ENCODE data around the gene KRTAP2-1.
"Not testable (repeated sequence)": the region's sequence is repeated elsewhere in the genome, so short reads cannot be mapped to it uniquely, and the experiment has no call there.

Gene KRTAP2-1

GRCh38 chr17:41065016-41065689, 18.0 kb upstream of the KRTAP2-1 start:
- H3K36me3 ChIP-seq (replicated peaks); H3K27me3 ChIP-seq (ENCODE audit: low read depth); H3K4me1 ChIP-seq; H3K9me3 ChIP-seq; H3K4me3 ChIP-seq; DNase-seq (ENCODE audit: low spot score in 2 of 2); in situ Hi-C loops (cut with MboI; ENCODE audit: low sequenced_read_pairs): not testable (repeated sequence)

GRCh38 chr17:41064301-41064700, 17.2 kb upstream of the KRTAP2-1 start:
- H3K9me3 ChIP-seq = no peaks in the 10 kb centered on the region
- H3K27me3 ChIP-seq (ENCODE audit: low read depth) = no peaks in the 10 kb centered on the region
- H3K36me3 ChIP-seq (replicated peaks) = no peaks in the 10 kb centered on the region
- no peak for DNase-seq (ENCODE audit: low spot score in 2 of 2)
- no peak overlapping the region for H3K4me3 ChIP-seq
- in situ Hi-C loops (cut with MboI; ENCODE audit: low sequenced_read_pairs) = no loop called here
- H3K4me1 ChIP-seq = no peaks in the 10 kb centered on the region

DNA sequence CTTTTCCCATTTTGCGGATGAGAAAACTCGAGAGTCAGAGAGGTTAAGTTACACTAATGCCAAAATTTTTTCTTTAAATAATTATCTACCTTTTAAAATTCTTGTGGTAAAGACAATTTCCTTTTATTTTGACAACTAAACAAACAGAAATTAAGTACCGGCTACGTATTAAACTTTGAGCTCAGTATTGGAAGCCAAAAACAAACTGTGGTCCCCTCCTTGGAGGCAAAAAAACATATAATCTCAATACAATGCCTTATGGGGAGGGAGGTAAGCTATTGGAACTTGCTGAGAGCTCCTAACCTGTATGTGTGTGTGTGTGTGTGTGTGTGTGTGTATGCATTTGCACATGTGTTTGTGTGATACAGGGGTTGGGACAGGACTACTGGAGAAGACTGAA, 16.3 kb upstream of the KRTAP2-1 start:
- no peaks in the 10 kb centered on the region for H3K36me3 ChIP-seq (replicated peaks)
- H3K27me3 ChIP-seq (ENCODE audit: low read depth) = no peaks in the 10 kb centered on the region
- H3K9me3 ChIP-seq = no peaks in the 10 kb centered on the region
- H3K4me3 ChIP-seq = no peak overlapping the region
- in situ Hi-C loops (cut with MboI; ENCODE audit: low sequenced_read_pairs) = no loop called here
- no peak for DNase-seq (ENCODE audit: low spot score in 2 of 2)
- no peaks in the 10 kb centered on the region for H3K4me1 ChIP-seq

GRCh38 chr17:41061964-41062363, 14.8 kb upstream of the KRTAP2-1 start:
- 0 out of 2 replicates have a peak, but pooled peaks cover 3% of the 10 kb centered on the region for H3K27me3 ChIP-seq (ENCODE audit: low read depth)
- no peaks in the 10 kb centered on the region for H3K4me1 ChIP-seq
- H3K36me3 ChIP-seq (replicated peaks) = no peaks in the 10 kb centered on the region
- in situ Hi-C loops (cut with MboI; ENCODE audit: low sequenced_read_pairs) = no loop called here
- H3K9me3 ChIP-seq = no peaks in the 10 kb centered on the region
- H3K4me3 ChIP-seq = no peak overlapping the region
- no peak for DNase-seq (ENCODE audit: low spot score in 2 of 2)

DNA sequence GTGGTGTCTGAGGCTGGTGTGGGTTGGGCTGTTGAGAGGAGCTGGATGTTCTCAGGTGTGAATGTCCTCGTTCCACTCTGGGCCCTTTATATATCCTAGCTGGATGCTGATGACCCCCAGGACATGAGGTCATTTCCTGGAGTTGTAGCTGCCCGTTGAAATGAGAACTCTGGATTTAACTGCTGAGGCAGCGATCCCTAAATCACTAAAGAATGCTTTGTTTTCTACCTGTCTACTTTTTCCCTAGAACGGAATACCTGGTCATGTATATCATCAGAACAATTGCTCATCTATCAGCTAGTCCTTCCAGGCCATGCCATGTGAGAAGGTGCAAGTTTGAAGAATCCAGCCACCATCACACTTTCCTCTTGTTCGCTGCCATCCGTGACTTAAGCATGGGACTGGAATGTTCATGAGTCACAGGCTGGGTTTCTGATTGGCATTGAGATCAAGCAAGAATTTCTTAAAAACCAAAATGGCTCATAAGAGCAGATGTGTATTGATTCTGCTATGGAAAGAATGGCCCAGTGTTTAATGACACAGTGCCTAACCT, 13.0 kb upstream of the KRTAP2-1 start, which contains the start of gene KRTAP2-3:
Gene KRTAP2-3 (minus strand): TSS at position 63 of the 553 bp plus-strand sequence. CDS start 64 bp downstream, outside the sequence.
- Histone ChIP-seq H3K4me1 (no peaks in the 10 kb centered on the region), H3K36me3 (replicated peaks) (no peaks in the 10 kb centered on the region), H3K9me3 (no peaks in the 10 kb centered on the region), H3K27me3 (ENCODE audit: low read depth) (0 out of 2 replicates have a peak, but pooled peaks cover 3% of the 10 kb centered on the region), H3K4me3 (no peak within 1 kb of the TSS)
- DNase-seq (ENCODE audit: low spot score in 2 of 2) = no peak
- in situ Hi-C loops (cut with MboI; ENCODE audit: low sequenced_read_pairs) = no loop called here

- H3K4me3 ChIP-seq; in situ Hi-C loops (cut with MboI; ENCODE audit: low sequenced_read_pairs); DNase-seq (ENCODE audit: low spot score in 2 of 2): not testable (repeated sequence)
Measured at GRCh38 chr17:41059276-41060051, 12.3 kb upstream of the KRTAP2-1 start.

GRCh38 chr17:41058741-41059140, 11.6 kb upstream of the KRTAP2-1 start:
- no peak overlapping the region for H3K4me3 ChIP-seq
- no peaks in the 10 kb centered on the region for H3K36me3 ChIP-seq (replicated peaks)
- in situ Hi-C loops (cut with MboI; ENCODE audit: low sequenced_read_pairs) = no loop called here
- H3K4me1 ChIP-seq = no peaks in the 10 kb centered on the region
- no peak for DNase-seq (ENCODE audit: low spot score in 2 of 2)
- H3K27me3 ChIP-seq (ENCODE audit: low read depth) = 0 out of 2 replicates have a peak, but pooled peaks cover 3% of the 10 kb centered on the region
- H3K9me3 ChIP-seq = no peaks in the 10 kb centered on the region

More at GRCh38 chr17:41059276-41060051, 12.3 kb upstream of the KRTAP2-1 start:
- not testable (repeated sequence) for H3K36me3 ChIP-seq (replicated peaks); H3K27me3 ChIP-seq (ENCODE audit: low read depth); H3K4me1 ChIP-seq; H3K9me3 ChIP-seq

DNA sequence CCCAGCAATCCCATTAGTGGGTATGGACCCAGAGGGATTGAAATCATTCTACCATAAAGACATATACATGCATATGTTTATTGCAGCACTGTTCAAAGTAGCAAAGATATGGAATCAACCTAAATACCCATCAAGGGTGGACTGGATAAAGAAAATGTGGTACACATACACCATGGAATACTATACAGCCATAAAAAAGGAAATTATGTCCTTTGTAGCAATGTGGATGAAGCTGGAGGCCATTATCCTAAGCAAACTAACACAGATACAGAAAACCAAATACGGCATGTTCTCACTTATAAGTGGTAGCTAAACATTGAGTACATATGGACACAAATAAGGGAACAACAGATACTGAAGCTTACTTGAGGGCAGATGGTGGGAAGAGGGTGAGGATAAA, 10.4 kb upstream of the KRTAP2-1 start:
- in situ Hi-C loops (cut with MboI; ENCODE audit: low sequenced_read_pairs) = no loop called here
- Histone ChIP-seq H3K4me3 (no peak overlapping the region), H3K36me3 (replicated peaks) (no peaks in the 10 kb centered on the region), H3K27me3 (ENCODE audit: low read depth) (0 out of 2 replicates have a peak, but pooled peaks cover 3% of the 10 kb centered on the region), H3K4me1 (no peaks in the 10 kb centered on the region), H3K9me3 (no peaks in the 10 kb centered on the region)
- no peak for DNase-seq (ENCODE audit: low spot score in 2 of 2)

DNA sequence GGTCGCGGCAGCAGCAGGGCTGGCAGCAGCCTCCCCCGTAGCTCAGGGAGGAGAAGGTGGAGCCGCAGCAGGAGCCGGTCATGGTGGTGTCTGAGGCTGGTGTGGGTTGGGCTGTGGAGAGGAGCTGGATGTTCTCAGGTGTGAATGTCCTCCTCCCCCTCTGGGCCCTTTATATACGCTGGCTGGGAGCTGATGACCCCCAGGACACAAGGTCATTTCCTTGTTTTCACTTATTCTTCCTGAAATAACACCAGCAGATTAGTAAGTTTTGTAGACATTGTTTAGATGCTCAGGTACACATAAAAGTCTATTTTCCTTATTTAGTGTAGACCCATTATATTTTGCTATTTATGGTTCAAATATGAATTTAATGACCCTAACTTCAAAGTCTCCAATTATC, 8.0 kb upstream of the KRTAP2-1 start, which contains the start of gene KRTAP2-2:
Gene KRTAP2-2 (minus strand): TSS at position 101 of the 400 bp plus-strand sequence. CDS start 19 bp downstream, at position 82.
- H3K27me3 ChIP-seq (ENCODE audit: low read depth); in situ Hi-C loops (cut with MboI; ENCODE audit: low sequenced_read_pairs); DNase-seq (ENCODE audit: low spot score in 2 of 2); H3K4me3 ChIP-seq; H3K36me3 ChIP-seq (replicated peaks); H3K9me3 ChIP-seq; H3K4me1 ChIP-seq: not testable (repeated sequence)

GRCh38 chr17:41054556-41054955, 7.4 kb upstream of the KRTAP2-1 start:
- in situ Hi-C loops (cut with MboI; ENCODE audit: low sequenced_read_pairs); DNase-seq (ENCODE audit: low spot score in 2 of 2): not testable (repeated sequence)

DNA sequence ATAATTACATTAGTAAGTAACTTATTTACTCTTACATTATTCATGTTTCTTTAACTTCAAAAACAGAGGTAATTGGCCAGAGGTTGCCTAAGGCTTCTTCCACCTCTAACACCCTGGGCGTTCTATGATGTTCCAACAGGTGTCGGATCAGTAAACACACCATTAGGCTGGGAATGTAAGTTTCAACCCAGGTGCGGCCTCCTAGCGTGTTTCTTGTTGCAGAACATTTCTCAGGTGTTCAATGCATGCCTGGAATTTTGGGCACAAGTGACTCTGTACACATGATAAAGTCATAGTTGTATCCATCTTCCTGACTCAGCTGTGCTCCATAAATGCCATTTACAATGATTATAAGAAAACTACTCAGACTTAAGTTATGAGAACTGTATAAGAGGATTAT, 6.9 kb upstream of the KRTAP2-1 start:
- H3K4me1 ChIP-seq = peaks cover 3% of the 10 kb centered on the region; the same call in 1 of the 2 replicates
- in situ Hi-C loops (cut with MboI; ENCODE audit: low sequenced_read_pairs) = no loop called here

More at GRCh38 chr17:41054556-41054955, 7.4 kb upstream of the KRTAP2-1 start:
- not testable (repeated sequence) for H3K4me3 ChIP-seq; H3K4me1 ChIP-seq; H3K27me3 ChIP-seq (ENCODE audit: low read depth); H3K36me3 ChIP-seq (replicated peaks); H3K9me3 ChIP-seq

GRCh38 chr17:41052566-41052965, 5.5 kb upstream of the KRTAP2-1 start:
- Histone ChIP-seq H3K27me3 (ENCODE audit: low read depth) (0 out of 2 replicates have a peak, but pooled peaks cover 2% of the 10 kb centered on the region), H3K4me1 (peaks cover 11% of the 10 kb centered on the region; the same call in 1 of the 2 replicates), H3K9me3 (no peaks in the 10 kb centered on the region), H3K4me3 (no peak overlapping the region), H3K36me3 (replicated peaks) (no peaks in the 10 kb centered on the region)
- in situ Hi-C loops (cut with MboI; ENCODE audit: low sequenced_read_pairs) = no loop called here
- DNase-seq (ENCODE audit: low spot score in 2 of 2) = no peak

More for the DNA sequence above, 6.9 kb upstream of the KRTAP2-1 start:
- Histone ChIP-seq H3K4me3 (no peak overlapping the region), H3K27me3 (ENCODE audit: low read depth) (0 out of 2 replicates have a peak, but pooled peaks cover 3% of the 10 kb centered on the region), H3K9me3 (no peaks in the 10 kb centered on the region), H3K36me3 (replicated peaks) (no peaks in the 10 kb centered on the region)
- DNase-seq (ENCODE audit: low spot score in 2 of 2) = no peak

DNA sequence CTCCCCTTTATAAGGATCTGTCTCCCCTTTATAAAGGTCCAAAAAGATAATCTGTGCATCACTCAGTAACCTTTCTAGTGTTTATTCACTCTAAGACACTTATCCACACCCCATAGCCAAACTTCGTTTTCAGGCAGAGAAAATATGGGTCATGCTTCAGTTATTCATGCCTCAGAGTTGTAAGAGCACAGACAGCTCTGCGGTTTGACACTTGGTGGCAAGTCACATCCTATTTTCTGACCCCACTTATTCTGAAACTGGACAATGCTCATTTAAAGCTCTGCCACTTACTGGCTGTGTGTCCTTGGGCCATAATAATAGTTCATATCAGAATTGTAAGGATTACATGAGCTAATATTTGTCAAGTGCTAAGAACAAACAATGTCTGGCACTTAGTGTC, 2.0 kb upstream of the KRTAP2-1 start:
- Histone ChIP-seq H3K9me3 (no peaks in the 10 kb centered on the region; the same call in 1 of the 2 replicates), H3K4me1 (peaks cover 11% of the 10 kb centered on the region; the same call in 1 of the 2 replicates), H3K36me3 (replicated peaks) (no peaks in the 10 kb centered on the region), H3K4me3 (no peak overlapping the region), H3K27me3 (ENCODE audit: low read depth) (no peaks in the 10 kb centered on the region)
- in situ Hi-C loops (cut with MboI; ENCODE audit: low sequenced_read_pairs) = no loop called here
- no peak for DNase-seq (ENCODE audit: low spot score in 2 of 2)
